Neural cell (in vitro differentiated cells): ENCODE data around the gene PGA4.
"Not testable (repeated sequence)": the region's sequence is repeated elsewhere in the genome, so short reads cannot be mapped to it uniquely, and the experiment has no call there.

Experiments
- EP300 ChIP-seq: fragments of 450-650 bp; conservative IDR thresholded peaks from 2 replicates; pipeline ENCODE4 v1.6.1; 2014; ENCODE audit warnings: antibody characterized with exemption, mild to moderate bottlenecking, moderate library complexity; ENCODE audit not compliant: poor library complexity, severe bottlenecking
- EZH2 ChIP-seq: fragments of 200-600, 300-800 bp; shearing (Covaris generic), sonication (generic); IDR thresholded peaks from 2 replicates; pipeline ENCODE4 v1.6.1; 2014; ENCODE audit warnings: antibody characterized with exemption, low read length, borderline replicate concordance, mild to moderate bottlenecking; ENCODE audit not compliant: insufficient read depth, poor library complexity, severe bottlenecking
- POLR2AphosphoS5 ChIP-seq: IDR thresholded peaks from 2 replicates; pipeline ENCODE4 v1.6.1; 2012
- RAD21 ChIP-seq: fragments of 450-650 bp; conservative IDR thresholded peaks from 2 replicates; pipeline ENCODE4 v1.6.1; 2014; ENCODE audit warnings: antibody characterized with exemption, mild to moderate bottlenecking, moderate library complexity
- TAF1 ChIP-seq: IDR thresholded peaks from 2 replicates; pipeline ENCODE4 v1.6.1; 2012; ENCODE audit warnings: low read depth
- TF ChIP-seq, protein P1 (sequence below): fragments of 450-650 bp; IDR thresholded peaks from 2 replicates; pipeline ENCODE4 v1.5.1; 2014; ENCODE audit warnings: antibody characterized with exemption, mild to moderate bottlenecking, moderate library complexity; ENCODE audit not compliant: poor library complexity, severe bottlenecking
- TF ChIP-seq, protein P2 (sequence below): IDR thresholded peaks from 2 replicates; pipeline ENCODE4 v1.6.1; 2012; ENCODE audit warnings: borderline replicate concordance

DNA sequence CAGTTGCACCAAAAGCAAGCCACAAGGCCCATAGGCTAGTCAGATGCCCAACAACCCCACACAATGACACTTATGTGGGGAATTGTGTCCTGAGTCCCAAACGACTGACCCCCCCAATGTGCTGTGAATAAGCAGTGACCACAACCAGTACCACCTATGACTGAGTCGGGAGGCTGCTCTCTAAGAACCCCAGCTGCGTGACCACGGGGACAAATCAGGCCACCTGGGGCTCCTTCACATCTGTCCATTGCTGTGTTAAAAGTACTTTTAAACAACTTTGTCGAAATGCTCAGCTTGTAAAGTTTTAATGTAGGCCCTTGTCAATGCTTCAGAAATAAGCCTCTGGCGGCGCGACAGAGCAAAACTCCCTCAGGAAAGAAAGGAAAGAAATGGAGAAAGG lies 18.1 kb downstream of the PGA4 start:
- TF ChIP-seq, protein P1, sequence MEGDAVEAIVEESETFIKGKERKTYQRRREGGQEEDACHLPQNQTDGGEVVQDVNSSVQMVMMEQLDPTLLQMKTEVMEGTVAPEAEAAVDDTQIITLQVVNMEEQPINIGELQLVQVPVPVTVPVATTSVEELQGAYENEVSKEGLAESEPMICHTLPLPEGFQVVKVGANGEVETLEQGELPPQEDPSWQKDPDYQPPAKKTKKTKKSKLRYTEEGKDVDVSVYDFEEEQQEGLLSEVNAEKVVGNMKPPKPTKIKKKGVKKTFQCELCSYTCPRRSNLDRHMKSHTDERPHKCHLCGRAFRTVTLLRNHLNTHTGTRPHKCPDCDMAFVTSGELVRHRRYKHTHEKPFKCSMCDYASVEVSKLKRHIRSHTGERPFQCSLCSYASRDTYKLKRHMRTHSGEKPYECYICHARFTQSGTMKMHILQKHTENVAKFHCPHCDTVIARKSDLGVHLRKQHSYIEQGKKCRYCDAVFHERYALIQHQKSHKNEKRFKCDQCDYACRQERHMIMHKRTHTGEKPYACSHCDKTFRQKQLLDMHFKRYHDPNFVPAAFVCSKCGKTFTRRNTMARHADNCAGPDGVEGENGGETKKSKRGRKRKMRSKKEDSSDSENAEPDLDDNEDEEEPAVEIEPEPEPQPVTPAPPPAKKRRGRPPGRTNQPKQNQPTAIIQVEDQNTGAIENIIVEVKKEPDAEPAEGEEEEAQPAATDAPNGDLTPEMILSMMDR: not testable (repeated sequence)
- TF ChIP-seq EZH2, TAF1, RAD21, POLR2AphosphoS5, EP300: not testable (repeated sequence)
- TF ChIP-seq, protein P2, sequence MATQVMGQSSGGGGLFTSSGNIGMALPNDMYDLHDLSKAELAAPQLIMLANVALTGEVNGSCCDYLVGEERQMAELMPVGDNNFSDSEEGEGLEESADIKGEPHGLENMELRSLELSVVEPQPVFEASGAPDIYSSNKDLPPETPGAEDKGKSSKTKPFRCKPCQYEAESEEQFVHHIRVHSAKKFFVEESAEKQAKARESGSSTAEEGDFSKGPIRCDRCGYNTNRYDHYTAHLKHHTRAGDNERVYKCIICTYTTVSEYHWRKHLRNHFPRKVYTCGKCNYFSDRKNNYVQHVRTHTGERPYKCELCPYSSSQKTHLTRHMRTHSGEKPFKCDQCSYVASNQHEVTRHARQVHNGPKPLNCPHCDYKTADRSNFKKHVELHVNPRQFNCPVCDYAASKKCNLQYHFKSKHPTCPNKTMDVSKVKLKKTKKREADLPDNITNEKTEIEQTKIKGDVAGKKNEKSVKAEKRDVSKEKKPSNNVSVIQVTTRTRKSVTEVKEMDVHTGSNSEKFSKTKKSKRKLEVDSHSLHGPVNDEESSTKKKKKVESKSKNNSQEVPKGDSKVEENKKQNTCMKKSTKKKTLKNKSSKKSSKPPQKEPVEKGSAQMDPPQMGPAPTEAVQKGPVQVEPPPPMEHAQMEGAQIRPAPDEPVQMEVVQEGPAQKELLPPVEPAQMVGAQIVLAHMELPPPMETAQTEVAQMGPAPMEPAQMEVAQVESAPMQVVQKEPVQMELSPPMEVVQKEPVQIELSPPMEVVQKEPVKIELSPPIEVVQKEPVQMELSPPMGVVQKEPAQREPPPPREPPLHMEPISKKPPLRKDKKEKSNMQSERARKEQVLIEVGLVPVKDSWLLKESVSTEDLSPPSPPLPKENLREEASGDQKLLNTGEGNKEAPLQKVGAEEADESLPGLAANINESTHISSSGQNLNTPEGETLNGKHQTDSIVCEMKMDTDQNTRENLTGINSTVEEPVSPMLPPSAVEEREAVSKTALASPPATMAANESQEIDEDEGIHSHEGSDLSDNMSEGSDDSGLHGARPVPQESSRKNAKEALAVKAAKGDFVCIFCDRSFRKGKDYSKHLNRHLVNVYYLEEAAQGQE: not testable (repeated sequence)
